K562 (cell line): ENCODE data around the gene SORT1. TPM values are rescaled to one million over a fixed set of nuclear protein-coding genes. Genes with fewer than 3 reads are reported as not detected.

Source experiments
- ATAC-seq: fragments of 200-7000 bp; cut with Tn5 transposase; 3 replicates; pipeline ENCODE4 v1.9.1; 2020; ENCODE audit warnings: moderate library complexity
- BruUV-seq: library from RNA; stranded (reverse); fragments of 400-500 nt; replicated peaks from 2 replicates; lab custom pipeline; 2021; lab: Mats Ljungman, UMichigan
- CTCF ChIA-PET: fragments of 300-600 bp; formaldehyde crosslinking; extraction: SDS; loops from one replicate; lab custom pipeline; 2021; ENCODE audit warnings: low intra/inter-chr PET ratio; lab: Yijun Ruan, JAX
- POLR2A ChIA-PET: fragments of 300-600, 350-650 bp; sonication (Branson Sonifier 250); formaldehyde crosslinking; extraction: SDS; loops from one replicate; lab custom pipeline; 2021; ENCODE audit warnings: antibody characterized with exemption, inconsistent platforms; lab: Yijun Ruan, JAX
- DNase-seq, 4 experiments: peaks; one replicate each; pipeline versions ENCODE4 v3.0.0 to v3.0.0-alpha.2; 2011 to 2018; ENCODE audit warnings: low spot score in 3 of 4, mixed read lengths in 3 of 4; ENCODE audit errors: extremely low read depth in 1 of 4
- FAIRE-seq: peaks from 2 replicates; lab custom pipeline; 2011; peaks lifted over from hg19 to GRCh38; lab: Jason Lieb, UNC
- H2AFZ ChIP-seq: 2 replicates; pipeline ENCODE4 v1.6.0; 2011; ENCODE audit warnings: low read depth, low read length, control low read depth, inconsistent platforms
- H3K27ac ChIP-seq: fragments of 200-600 bp; 3 replicates; pipeline ENCODE4 v1.8.0; 2011; ENCODE audit warnings: low read depth, mild to moderate bottlenecking, control low read depth, inconsistent platforms, low read length, moderate library complexity, mixed read lengths; ENCODE audit errors: extremely low read depth
- H3K27me3 ChIP-seq, 2 experiments: fragments of 300-600 bp in 1 of 2; 2 replicates in 1 of 2; 3 replicates in 1 of 2; pipeline versions ENCODE4 v1.6.0 to v1.8.0; 2011; ENCODE audit warnings: inconsistent platforms in 2 of 2, low read length in 2 of 2, mild to moderate bottlenecking in 1 of 2, mixed read lengths in 1 of 2, moderate library complexity in 1 of 2; ENCODE audit not compliant: control insufficient read depth in 2 of 2, insufficient read depth in 2 of 2
- H3K36me3 ChIP-seq: fragments of 300-600 bp; 3 replicates; pipeline ENCODE4 v1.8.0; 2011; ENCODE audit warnings: mild to moderate bottlenecking, low read length, inconsistent platforms; ENCODE audit not compliant: control insufficient read depth, insufficient read depth
- H3K4me1 ChIP-seq, 2 experiments: fragments of 200-600 bp in 1 of 2; replicated peaks in 1 of 2; 2 replicates in 1 of 2; 3 replicates in 1 of 2; pipeline versions ENCODE4 v1.5.1 to v1.8.0; 2011; ENCODE audit warnings: inconsistent platforms in 2 of 2, low read length in 2 of 2, mild to moderate bottlenecking in 1 of 2, mixed read lengths in 1 of 2, moderate library complexity in 1 of 2; ENCODE audit not compliant: control insufficient read depth in 2 of 2, insufficient read depth in 2 of 2
- H3K4me2 ChIP-seq: 2 replicates; pipeline ENCODE4 v1.6.1; 2011; ENCODE audit warnings: low read length, control low read depth, inconsistent platforms, mixed read lengths; ENCODE audit not compliant: insufficient read depth
- H3K4me3 ChIP-seq: fragments of 200-600 bp; sonication (generic), shearing (Covaris generic); 2 replicates; pipeline ENCODE4 v1.5.1; 2016; ENCODE audit warnings: control low read depth, inconsistent platforms
- H3K79me2 ChIP-seq: fragments of 200-600 bp; 3 replicates; pipeline ENCODE4 v1.8.0; 2011; ENCODE audit warnings: low read length, inconsistent platforms; ENCODE audit not compliant: control insufficient read depth, insufficient read depth
- H3K9ac ChIP-seq, 2 experiments: 2 replicates each; pipeline versions ENCODE4 v1.6.0 to v1.6.1; 2011; ENCODE audit warnings: low read depth in 2 of 2, low read length in 2 of 2, control low read depth in 1 of 2, inconsistent platforms in 1 of 2, mild to moderate bottlenecking in 1 of 2, mixed read lengths in 1 of 2; ENCODE audit not compliant: insufficient read depth in 1 of 2
- H3K9me1 ChIP-seq: one replicate; pipeline ENCODE4 v1.6.0; 2011; ENCODE audit warnings: inconsistent platforms, mild to moderate bottlenecking, low read length, moderate library complexity; ENCODE audit not compliant: control insufficient read depth, insufficient read depth
- H3K9me3 ChIP-seq: replicated peaks from 2 replicates; pipeline ENCODE4 v1.5.1; 2011; ENCODE audit warnings: low read depth, low read length, inconsistent platforms; ENCODE audit not compliant: control insufficient read depth, insufficient read depth
- H4K20me1 ChIP-seq: replicated peaks from 2 replicates; pipeline ENCODE4 v1.6.1; 2011; ENCODE audit warnings: low read length, inconsistent platforms, mixed read lengths; ENCODE audit not compliant: control insufficient read depth, insufficient read depth
- CGGBP1 ChIP-seq: fragments of 250-450 bp; sonication (Bioruptor Pico); IDR thresholded peaks from 2 replicates; pipeline ENCODE4 v1.9.0; 2021; ENCODE audit warnings: mild to moderate bottlenecking
- CHAMP1 ChIP-seq: fragments of 450-650 bp; IDR thresholded peaks from 2 replicates; pipeline ENCODE4 v1.6.1; 2016; ENCODE audit warnings: mild to moderate bottlenecking
- CSDE1 ChIP-seq, 2 experiments: fragments of 450-650 bp; IDR thresholded peaks; 2 replicates each; pipeline ENCODE4 v1.6.1; 2016; ENCODE audit warnings: mild to moderate bottlenecking in 1 of 2
- EP300 ChIP-seq: IDR thresholded peaks from 2 replicates; pipeline ENCODE4 v1.6.1; 2012; ENCODE audit warnings: low read length, improper control_type of control experiment
- GABPA ChIP-seq: fragments of 200-800 bp; sonication (Bioruptor generic); conservative IDR thresholded peaks from 2 replicates; pipeline ENCODE4 v1.6.1; 2016; ENCODE audit warnings: low read depth, missing genetic modification characterization, missing compliant biosample characterization
- MCM3 ChIP-seq: fragments of 450-650 bp; IDR thresholded peaks from 2 replicates; pipeline ENCODE4 v1.6.1; 2016
- PML ChIP-seq: IDR thresholded peaks from 2 replicates; pipeline ENCODE4 v1.6.1; 2012; ENCODE audit warnings: low read length, inconsistent platforms
- PTTG1 ChIP-seq: fragments of 450-650 bp; IDR thresholded peaks from 2 replicates; pipeline ENCODE4 v1.6.1; 2016; ENCODE audit warnings: low read depth, mild to moderate bottlenecking, missing genetic modification characterization, missing compliant biosample characterization
- SAP30 ChIP-seq: fragments of 200-600 bp; sonication (generic); IDR thresholded peaks from 2 replicates; pipeline ENCODE4 v1.6.1; 2012; ENCODE audit warnings: borderline replicate concordance, low read depth, mild to moderate bottlenecking, moderate library complexity, low read length, control low read depth, inconsistent platforms; ENCODE audit not compliant: insufficient read depth, poor library complexity, severe bottlenecking
- SRSF7 ChIP-seq: fragments of 200-400 bp; formaldehyde crosslinking; optimal IDR thresholded peaks from 2 replicates; pipeline ENCODE3; 2017; ENCODE audit warnings: mild to moderate bottlenecking, low read depth, low read length
- TEAD2 ChIP-seq: fragments of 450-650 bp; IDR thresholded peaks from 2 replicates; pipeline ENCODE4 v1.6.1; 2016; ENCODE audit warnings: missing genetic modification characterization, control low read depth, missing compliant biosample characterization
- ZFP36 ChIP-seq: fragments of 150-350 bp; IDR thresholded peaks from 2 replicates; pipeline ENCODE4 v1.6.1; 2018; ENCODE audit warnings: low read length, low read depth; ENCODE audit not compliant: partially characterized antibody
- ZNF174 ChIP-seq: fragments of 250-450 bp; sonication (Bioruptor Pico); IDR thresholded peaks from 2 replicates; pipeline ENCODE4 v1.4.0; 2020; ENCODE audit warnings: mild to moderate bottlenecking
- ZNF324 ChIP-seq: fragments of 250-450 bp; sonication (Bioruptor Pico); IDR thresholded peaks from 2 replicates; pipeline ENCODE4 v1.4.0; 2020; ENCODE audit warnings: mild to moderate bottlenecking
- ZNF561 ChIP-seq: fragments of 450-650 bp; formaldehyde crosslinking; conservative IDR thresholded peaks from 2 replicates; pipeline ENCODE4 v1.4.0; 2020; ENCODE audit warnings: mild to moderate bottlenecking, moderate library complexity
- ZNF764 ChIP-seq: fragments of 250-450 bp; sonication (Bioruptor Pico); IDR thresholded peaks from 2 replicates; pipeline ENCODE4 v1.4.0; 2020; ENCODE audit warnings: low read depth, mild to moderate bottlenecking, moderate library complexity
- WGBS: fragments of 100-300 bp; shearing (Covaris generic); methylation state at CpG from one replicate; pipeline ENCODE4 v1.1.6; 2016; ENCODE audit warnings: low coverage, mixed read lengths; ENCODE audit not compliant: insufficient coverage; ENCODE audit errors: missing lambda C conversion rate; 5-methylcytosine and 5-hydroxymethylcytosine counted together
- in situ Hi-C: fragments of 300-500 bp; cut with MboI; formaldehyde crosslinking; loops from 4 replicates; pipeline ENCODE4 v1.15.0; 2018; ENCODE audit warnings: inconsistent platforms, mixed read lengths
- intact Hi-C: fragments of 100-400 bp; cut with micrococcal nuclease; formaldehyde crosslinking; loops from 2 replicates; pipeline ENCODE4 v1.14.2; 2022
- polyA plus RNA-seq, 8 experiments: library from polyadenylated mRNA; depleted of rRNA in 4 of 8; stranded (reverse) in 5 of 8; unstranded in 3 of 8; fragments of >200 nt; fragmentation: Nextera tagmentation in 2 of 8; fragmentation: Illumina TruSeq in 1 of 8; extraction: Ambion mirVana in 2 of 8; extraction: Trizol in 1 of 8; gene quantifications; 2 replicates each; pipeline versions ENCODE4 v1.2.1 to v1.2.3, GENCODE V29; 2011 to 2014; ENCODE audit warnings: inconsistent platforms in 1 of 8, missing spikeins in 1 of 8
- total RNA-seq, 7 experiments: library from RNA; depleted of rRNA in 6 of 7; stranded (reverse); fragments of >200 nt in 6 of 7; fragmentation: Illumina TruSeq in 2 of 7; extraction: Trizol in 2 of 7; gene quantifications; 2 replicates each; pipeline versions ENCODE4 v1.2.1 to v1.2.3, GENCODE V29; 2011 to 2021; ENCODE audit warnings: low replicate concordance in 1 of 7
- TF ChIP-seq, protein P1 (sequence below): sonication (generic); formaldehyde crosslinking; IDR thresholded peaks from 2 replicates; pipeline ENCODE4 v1.8.0; 2022; ENCODE audit warnings: mild to moderate bottlenecking, low read depth, missing genetic modification reagents
- TF ChIP-seq, protein P2 (sequence below): fragments of 250-450 bp; sonication (Bioruptor Pico); IDR thresholded peaks from 2 replicates; pipeline ENCODE4 v1.8.0; 2022; ENCODE audit warnings: moderate library complexity, mild to moderate bottlenecking, inconsistent platforms

The SORT1 gene
- total and polyA plus RNA-seq, 9 of the 15 experiments (the other 6 are each of a cell fraction or from before 2014, with no cell fraction given): 27.4 to 112 (median 65.0) TPM

- intact Hi-C loops (no loop called here), in situ Hi-C loops (no loop called here)
- Histone ChIP-seq H3K4me2 (peak within 1 kb of the TSS; percentile 94), H3K36me3 (peaks cover 25% of the 10 kb centered on the region), H3K27ac (peak within 1 kb of the TSS; percentile 87), H3K4me3 (peak within 1 kb of the TSS; percentile 60), H4K20me1 (no peaks in the 10 kb centered on the region), H2AFZ (peak within 1 kb of the TSS; percentile 89), H3K9me1 (no peaks in the 10 kb centered on the region), H3K4me1 (peaks cover 18 to 23% of the 10 kb centered on the region in 2 experiments; a peak in 4 of 5 replicates), H3K27me3 (no peaks in the 10 kb centered on the region), H3K9ac (peak within 1 kb of the TSS; percentile 89 to 96), H3K9me3 (no peaks in the 10 kb centered on the region), H3K79me2 (peaks cover 59% of the 10 kb centered on the region)
- DNase-seq (peak; percentile 98 to 100 (median 99)), ATAC-seq (peak; percentile 98), FAIRE-seq (peak; percentile 100)
- under 1% methylated on average over 50 of the region's 50 CpGs for WGBS
- TSS peak; percentile 81 for BruUV-seq
- POLR2A ChIA-PET: interaction anchor here (0.6 to 3.5 kb wide), 18 partner anchors 9 to 891 kb away, joined by 3 to 25 read pairs (median 4); partner anchors contain the start of genes PSRC1 and SARS1
- CTCF ChIA-PET: no interaction called here
- TF ChIP-seq CSDE1 (IDR thresholded peaks at IDR 0.05) (peak in 1 of 2 experiments; percentile 34; a peak in 1 of 4 replicates), ZNF764 (no peak), ZNF174 (no peak), ZFP36 (no peak), SRSF7 (no peak), PML (peak; percentile 90), PTTG1 (tag) (no peak), TEAD2 (tag) (no peak), EP300 (no peak), SAP30 (peak; percentile 82), ZNF561 (CRISPR knock-in tag) (no peak), MCM3 (no peak), CGGBP1 (CRISPR knock-in tag) (no peak), ZNF324 (no peak), CHAMP1 (no peak), GABPA (tag) (peak; percentile 93)
- TF ChIP-seq, protein P1, sequence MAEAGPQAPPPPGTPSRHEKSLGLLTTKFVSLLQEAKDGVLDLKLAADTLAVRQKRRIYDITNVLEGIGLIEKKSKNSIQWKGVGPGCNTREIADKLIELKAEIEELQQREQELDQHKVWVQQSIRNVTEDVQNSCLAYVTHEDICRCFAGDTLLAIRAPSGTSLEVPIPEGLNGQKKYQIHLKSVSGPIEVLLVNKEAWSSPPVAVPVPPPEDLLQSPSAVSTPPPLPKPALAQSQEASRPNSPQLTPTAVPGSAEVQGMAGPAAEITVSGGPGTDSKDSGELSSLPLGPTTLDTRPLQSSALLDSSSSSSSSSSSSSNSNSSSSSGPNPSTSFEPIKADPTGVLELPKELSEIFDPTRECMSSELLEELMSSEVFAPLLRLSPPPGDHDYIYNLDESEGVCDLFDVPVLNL (CRISPR knock-in tag): no peak
- TF ChIP-seq, protein P2, sequence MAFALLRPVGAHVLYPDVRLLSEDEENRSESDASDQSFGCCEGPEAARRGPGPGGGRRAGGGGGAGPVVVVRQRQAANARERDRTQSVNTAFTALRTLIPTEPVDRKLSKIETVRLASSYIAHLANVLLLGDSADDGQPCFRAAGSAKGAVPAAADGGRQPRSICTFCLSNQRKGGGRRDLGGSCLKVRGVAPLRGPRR: no peak
These were observed 28.8 kb upstream of the SORT1 start, which contains the start of gene PSMA5 for GRCh38 chr1:109426281-109427170. Gene PSMA5 (minus strand): TSS chr1:109426448. CDS start chr1:109426330, 118 bp downstream.
